Activated T-helper 9 cell treated with anti-CD3 and anti-CD28 coated beads, Interleukin-2, amount 50 U/mL, for 16 hours (primary cell): ENCODE measurements around the gene ASTN2.
"Not testable (repeated sequence)": the region's sequence is repeated elsewhere in the genome, so short reads cannot be mapped to it uniquely, and the experiment has no call there.

Experiments used
- DNase-seq: peaks from one replicate; pipeline ENCODE4 v3.0.0-alpha.2; 2020; ENCODE audit warnings: low read depth

The ASTN2 gene

GRCh38 chr9:117076571-117077290, 338.1 kb downstream of the ASTN2 start:
- DNase-seq, result no peak

GRCh38 chr9:117075636-117076035, 339.2 kb downstream of the ASTN2 start:
- DNase-seq, result no peak

GRCh38 chr9:117074784-117075520, 339.9 kb downstream of the ASTN2 start:
- no peak for DNase-seq

GRCh38 chr9:117074342-117074662, 340.6 kb downstream of the ASTN2 start:
- DNase-seq, result no peak

- DNase-seq, result no peak
Observed at GRCh38 chr9:117073539-117074341, 341.1 kb downstream of the ASTN2 start.

- no peak for DNase-seq
Observed at GRCh38 chr9:117073071-117073470, 341.8 kb downstream of the ASTN2 start.

- no peak for DNase-seq
Observed at GRCh38 chr9:117072216-117072615, 342.6 kb downstream of the ASTN2 start.

GRCh38 chr9:117071673-117072207, 343.1 kb downstream of the ASTN2 start:
- DNase-seq, result not testable (repeated sequence)

- no peak for DNase-seq
Observed at GRCh38 chr9:117063721-117064471, 351.0 kb downstream of the ASTN2 start.

- no peak for DNase-seq
Observed at GRCh38 chr9:117060963-117061362, 353.9 kb downstream of the ASTN2 start.

GRCh38 chr9:117050007-117050406, 364.9 kb downstream of the ASTN2 start:
- no peak for DNase-seq

GRCh38 chr9:117046666-117047327, 368.1 kb downstream of the ASTN2 start:
- no peak for DNase-seq

- DNase-seq, result no peak
Observed at GRCh38 chr9:117044241-117044640, 370.6 kb downstream of the ASTN2 start.

GRCh38 chr9:117043159-117043558, 371.7 kb downstream of the ASTN2 start:
- DNase-seq, result no peak

- DNase-seq, result no peak
Observed at GRCh38 chr9:117035546-117035945, 379.3 kb downstream of the ASTN2 start.

- no peak for DNase-seq
Observed at GRCh38 chr9:117034866-117035265, 380.0 kb downstream of the ASTN2 start.

GRCh38 chr9:117030254-117030768, 384.5 kb downstream of the ASTN2 start:
- no peak for DNase-seq

- DNase-seq, result no peak
Observed at GRCh38 chr9:117029341-117029740, 385.5 kb downstream of the ASTN2 start.

- DNase-seq, result no peak
Observed at GRCh38 chr9:117028103-117028858, 386.6 kb downstream of the ASTN2 start.

GRCh38 chr9:117021906-117022305, 393.0 kb downstream of the ASTN2 start:
- DNase-seq, result no peak
